GM19397 (cell line): ENCODE results near the gene ASGR1.

Source experiments
- ATAC-seq: cut with Tn5 transposase; IDR thresholded peaks from one replicate; pipeline ENCODE4 v1.9.1; 2021; ENCODE audit warnings: mild to moderate bottlenecking, moderate library complexity; ENCODE audit not compliant: unreplicated experiment

Gene ASGR1

GRCh38 chr17:7179317-7180254 lies at the start of gene ASGR1:
Gene ASGR1, minus strand, starts transcription at chr17:7179370. Its CDS starts 807 bp downstream, at chr17:7178563.
- ATAC-seq, result no peak

- no peak for ATAC-seq
Measured at GRCh38 chr17:7228920-7229319, 49.8 kb upstream of the ASGR1 start.

DNA sequence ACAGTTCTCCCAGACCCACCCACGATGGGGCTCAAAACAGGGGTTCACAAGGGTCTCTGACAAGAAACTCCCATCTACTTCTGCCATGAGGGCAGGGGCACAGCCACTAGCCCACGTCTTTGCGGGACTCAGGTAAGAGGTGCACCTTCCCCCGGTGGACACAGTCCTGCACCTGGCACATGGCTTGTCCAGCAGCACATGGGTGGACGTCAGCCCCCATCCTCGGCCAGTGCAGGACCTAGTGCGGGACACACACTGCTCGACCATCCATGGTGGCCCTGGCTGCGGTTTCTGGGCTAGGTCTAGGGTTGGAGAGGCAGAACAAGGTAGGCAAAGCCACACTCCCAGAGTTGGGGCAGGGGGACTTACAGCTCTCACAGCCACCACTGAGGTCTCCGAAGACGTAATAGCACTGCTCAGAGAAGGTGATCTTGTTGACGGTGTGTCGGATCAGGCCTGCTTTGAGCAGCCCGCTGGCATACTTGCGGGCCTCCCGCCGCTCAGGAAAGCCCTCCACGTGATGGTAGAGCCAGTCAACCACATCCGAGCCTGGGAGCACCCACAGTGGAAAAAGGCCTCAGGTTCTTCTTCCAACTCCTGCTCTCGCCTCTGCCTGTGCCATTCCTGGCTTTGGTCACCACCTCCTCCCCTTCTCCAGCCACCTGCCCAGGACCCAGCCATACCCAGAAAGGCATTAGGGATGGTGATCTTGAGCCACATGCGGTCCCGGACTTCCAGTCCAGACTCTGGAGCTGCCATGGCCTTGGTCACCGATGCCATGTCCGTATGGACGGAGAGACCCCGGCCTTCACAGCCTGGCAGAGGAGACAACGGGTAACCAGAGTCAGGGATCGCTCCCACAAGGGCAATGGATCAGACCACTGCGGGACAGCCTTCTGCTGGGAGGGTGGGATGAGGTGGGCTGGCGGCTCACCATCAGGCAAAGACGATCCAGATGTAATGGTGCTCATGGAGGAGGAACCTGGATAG lies 47.8 kb upstream of the ASGR1 start:
- no peak for ATAC-seq

- ATAC-seq, result no peak
Measured at GRCh38 chr17:7225711-7226331, 46.7 kb upstream of the ASGR1 start.

GRCh38 chr17:7224661-7225111 lies 45.5 kb upstream of the ASGR1 start:
- ATAC-seq, result no peak

- no peak for ATAC-seq
Measured at GRCh38 chr17:7224110-7224509, 44.9 kb upstream of the ASGR1 start.

GRCh38 chr17:7223375-7223774 lies 44.2 kb upstream of the ASGR1 start:
- ATAC-seq, result no peak

GRCh38 chr17:7222972-7223292 lies 43.8 kb upstream of the ASGR1 start:
- ATAC-seq, result no peak

- ATAC-seq, result no peak
Measured at GRCh38 chr17:7222093-7222971, 43.2 kb upstream of the ASGR1 start.

DNA sequence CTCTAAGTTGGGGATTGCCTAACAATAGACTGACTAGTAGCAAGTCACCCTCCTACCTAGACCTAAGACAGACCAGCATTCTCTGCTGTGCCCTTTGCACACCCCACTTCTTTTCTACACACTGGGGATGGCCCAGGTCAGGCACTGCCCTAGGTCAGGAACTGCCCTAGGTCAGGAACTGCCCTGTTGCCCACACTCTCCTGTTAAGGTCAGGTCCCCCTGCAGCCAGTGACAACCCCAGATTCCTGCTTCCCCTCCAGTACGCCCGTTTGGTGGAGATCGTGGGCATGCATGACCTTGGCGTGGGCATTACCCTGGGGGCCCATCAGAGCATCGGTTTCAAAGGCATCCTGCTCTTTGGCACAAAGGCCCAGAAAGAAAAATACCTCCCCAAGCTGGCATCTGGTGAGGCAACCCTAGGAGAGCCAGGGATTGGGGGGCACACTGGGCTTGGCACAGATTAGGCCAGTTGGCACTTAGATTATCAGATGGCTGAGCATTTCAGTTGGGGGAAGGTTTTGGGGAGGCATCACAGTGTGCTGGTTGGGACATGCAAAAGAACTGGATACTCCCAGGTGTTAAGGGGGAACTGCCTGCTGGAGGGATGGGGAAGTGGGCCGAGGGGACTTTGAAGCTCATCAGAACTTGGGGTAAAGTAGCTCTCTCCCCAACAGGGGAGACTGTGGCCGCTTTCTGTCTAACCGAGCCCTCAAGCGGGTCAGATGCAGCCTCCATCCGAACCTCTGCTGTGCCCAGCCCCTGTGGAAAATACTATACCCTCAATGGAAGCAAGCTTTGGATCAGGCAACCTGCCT lies 42.3 kb upstream of the ASGR1 start:
- ATAC-seq, result no peak

GRCh38 chr17:7220593-7221277 lies 41.6 kb upstream of the ASGR1 start:
- ATAC-seq, result no peak

DNA sequence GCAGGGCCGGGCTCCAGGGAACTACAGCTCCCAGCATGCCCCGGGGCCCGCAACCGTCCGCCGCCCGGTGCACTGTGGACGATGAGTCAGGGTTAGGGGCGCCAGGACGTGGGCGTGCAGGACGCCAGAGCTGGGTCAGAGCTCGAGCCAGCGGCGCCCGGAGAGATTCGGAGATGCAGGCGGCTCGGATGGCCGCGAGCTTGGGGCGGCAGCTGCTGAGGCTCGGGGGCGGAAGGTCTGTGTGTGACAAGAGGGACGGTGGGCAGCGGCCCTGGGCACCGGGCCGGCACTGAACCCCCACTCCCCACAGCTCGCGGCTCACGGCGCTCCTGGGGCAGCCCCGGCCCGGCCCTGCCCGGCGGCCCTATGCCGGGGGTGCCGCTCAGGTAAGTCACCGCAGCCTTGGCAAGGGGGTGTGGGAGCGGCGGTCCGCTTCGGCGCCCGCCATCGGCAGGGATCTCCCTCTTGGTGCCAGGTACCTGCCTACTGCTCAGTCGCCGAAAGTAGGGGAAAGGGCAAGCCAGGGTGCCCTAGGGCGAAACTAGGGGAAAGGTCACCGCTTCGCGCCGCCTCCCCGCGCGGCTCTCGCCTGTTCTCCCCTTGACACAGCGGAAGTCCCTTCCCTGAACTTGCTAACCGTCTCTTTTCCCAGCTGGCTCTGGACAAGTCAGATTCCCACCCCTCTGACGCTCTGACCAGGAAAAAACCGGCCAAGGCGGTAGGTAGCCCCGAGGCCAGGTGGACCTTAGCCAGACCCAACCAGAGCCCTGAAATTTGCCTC lies 40.8 kb upstream of the ASGR1 start, which contains the start of the genes ACADVL and DLG4:
Gene ACADVL, plus strand, starts transcription at position 127 of the 781 bp plus-strand sequence. Its CDS starts 47 bp downstream, at position 174.
Gene DLG4, minus strand, starts transcription at position 25 of the 781 bp plus-strand sequence.
- ATAC-seq, result peak; percentile 56

DNA sequence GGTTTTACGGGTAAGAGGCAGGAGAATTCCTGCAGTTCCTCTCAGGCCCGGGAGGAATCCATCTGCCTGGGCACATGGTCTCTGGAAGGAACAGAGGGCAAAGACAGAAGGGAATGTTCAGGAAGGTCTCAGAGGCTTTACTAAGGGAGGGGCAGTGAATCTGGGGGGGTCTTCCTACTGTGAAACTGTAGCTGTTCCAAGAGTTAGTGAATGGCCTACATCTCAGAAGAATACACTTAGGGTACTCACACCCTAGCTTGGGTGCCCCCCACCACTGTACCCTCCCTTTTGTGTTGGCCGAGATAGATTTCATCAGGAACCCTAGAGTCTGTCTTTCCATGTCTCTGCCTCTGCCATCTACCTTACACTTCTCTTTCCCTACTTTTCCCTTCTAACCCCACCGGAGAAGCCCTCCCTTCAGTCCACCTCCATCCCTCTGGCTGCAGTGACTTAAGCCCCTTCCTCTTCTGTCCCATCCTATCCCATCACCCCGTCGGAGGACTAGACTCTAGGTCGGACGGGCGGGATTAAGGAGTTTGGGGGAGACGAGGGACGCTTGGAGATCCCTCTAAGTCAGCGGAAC lies 40.1 kb upstream of the ASGR1 start:
- no peak for ATAC-seq

DNA sequence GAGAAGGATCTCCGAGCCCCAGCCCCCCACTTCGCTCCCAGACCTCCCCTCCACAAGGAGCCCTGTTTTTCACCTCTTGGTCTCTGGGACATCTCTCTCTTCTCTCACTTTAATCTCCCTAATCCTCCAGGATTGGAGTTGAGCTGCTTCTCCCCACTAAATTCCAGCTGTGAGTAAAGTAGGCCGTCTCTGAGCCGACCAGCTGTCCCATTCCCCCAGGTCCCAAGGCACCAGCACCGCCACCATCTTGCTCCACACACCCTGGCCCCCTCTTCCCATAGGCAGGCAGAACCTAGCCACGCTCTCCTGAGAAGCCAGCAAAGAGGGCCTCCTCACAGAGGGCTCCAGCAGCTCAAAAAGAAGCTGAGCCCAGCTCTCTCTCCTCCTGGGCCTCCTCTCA lies 39.6 kb upstream of the ASGR1 start:
- ATAC-seq, result no peak

- no peak for ATAC-seq
Measured at GRCh38 chr17:7218166-7218565, 39.0 kb upstream of the ASGR1 start.

DNA sequence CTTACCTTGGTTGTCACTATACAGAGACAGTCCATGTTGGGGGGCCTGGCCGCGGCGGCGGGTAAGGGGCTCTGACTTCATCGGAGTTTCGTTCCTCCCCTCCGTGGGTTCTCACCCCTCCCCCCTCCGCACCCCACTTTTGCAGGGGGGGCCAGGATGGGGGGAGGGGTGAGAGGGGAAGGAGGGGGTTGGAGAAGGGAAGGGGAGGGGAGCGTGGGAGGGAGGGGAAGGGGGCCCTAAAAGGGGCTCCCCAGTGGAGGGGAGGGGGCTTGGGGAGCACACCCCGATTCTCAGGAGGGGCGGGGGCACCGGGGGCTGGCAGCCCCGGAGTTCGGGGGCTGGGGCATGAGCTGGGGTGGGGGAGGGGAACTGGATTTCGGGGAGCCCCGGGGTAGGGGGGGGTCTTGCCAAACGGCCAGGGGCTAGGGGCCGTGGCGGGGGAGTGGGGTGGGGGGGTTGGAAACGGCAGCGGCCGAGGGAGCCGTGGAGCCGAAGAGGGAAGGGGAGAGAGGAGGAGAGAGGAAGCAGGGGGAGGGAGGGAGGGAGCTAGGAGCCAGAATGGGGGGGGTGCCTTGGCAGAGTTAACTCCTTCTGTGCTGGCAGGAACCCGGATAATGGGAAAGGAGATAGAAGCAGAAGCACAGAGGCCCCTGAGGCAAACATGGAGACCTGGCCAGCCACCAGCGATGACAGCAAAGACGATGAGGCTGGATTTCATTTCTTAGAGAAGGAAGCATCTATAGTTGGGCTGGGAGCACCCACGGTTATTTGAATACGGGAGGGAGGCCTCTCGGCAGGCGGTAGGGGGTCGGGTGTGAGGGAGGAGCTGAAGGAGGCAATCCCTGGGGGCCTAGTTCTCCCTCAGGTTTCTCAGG lies 38.2 kb upstream of the ASGR1 start:
- ATAC-seq, result no peak
